Jurkat, Clone E6-1 (cell line): Measurements from ENCODE around the gene ANP32E.

ENCODE experiments used
- DNase-seq: peaks from one replicate; pipeline ENCODE4 v3.0.0-alpha.2; 2011; ENCODE audit warnings: low read depth, low spot score
- H3K4me3 ChIP-seq: 2 replicates; pipeline ENCODE4 v1.5.1; 2011; ENCODE audit warnings: mild to moderate bottlenecking, low read length, control low read depth, moderate library complexity

Gene ANP32E

GRCh38 chr1:150180474-150180873 lies 55.4 kb downstream of the ANP32E start:
- no peak overlapping the region for H3K4me3 ChIP-seq
- DNase-seq = no peak

GRCh38 chr1:150179867-150180266 lies 56.0 kb downstream of the ANP32E start:
- no peak overlapping the region for H3K4me3 ChIP-seq
- DNase-seq = no peak

- no peak for DNase-seq
- H3K4me3 ChIP-seq = no peak overlapping the region
Observed at GRCh38 chr1:150178548-150178947, 57.4 kb downstream of the ANP32E start.

GRCh38 chr1:150176593-150176992 lies 59.3 kb downstream of the ANP32E start:
- no peak for DNase-seq
- H3K4me3 ChIP-seq = no peak overlapping the region

GRCh38 chr1:150173141-150173585 lies 62.7 kb downstream of the ANP32E start:
- H3K4me3 ChIP-seq = no peak overlapping the region
- DNase-seq = no peak

- H3K4me3 ChIP-seq = no peak overlapping the region
- DNase-seq = no peak
Observed at GRCh38 chr1:150171801-150172200, 64.1 kb downstream of the ANP32E start.

GRCh38 chr1:150168960-150169601 lies 66.8 kb downstream of the ANP32E start:
- no peak for DNase-seq

More at GRCh38 chr1:150168960-150169601, 66.8 kb downstream of the ANP32E start:
- no peak overlapping the region for H3K4me3 ChIP-seq
